Lung microvascular endothelial cell (primary cell): ENCODE results near the gene CGN. TPM values are rescaled to one million over a fixed set of nuclear protein-coding genes. Genes with fewer than 3 reads are reported as not detected.
A peak's percentile ranks its signal among the peaks of the same experiment; 100 is the strongest.

Source experiments
- DNase-seq, 2 donors: peaks; one replicate each; pipeline versions ENCODE4 v3.0.0 to v3.0.0-alpha.2; 2010; ENCODE audit warnings: low read depth in 2 of 2
- total RNA-seq: library from RNA; depleted of rRNA; stranded (reverse); fragments of >200 nt; gene quantifications from 2 replicates; pipeline ENCODE4 v1.2.1, GENCODE V29; 2014

CGN gene
- total RNA-seq, 1 donor from 2014 or later: 0.40 TPM

DNA sequence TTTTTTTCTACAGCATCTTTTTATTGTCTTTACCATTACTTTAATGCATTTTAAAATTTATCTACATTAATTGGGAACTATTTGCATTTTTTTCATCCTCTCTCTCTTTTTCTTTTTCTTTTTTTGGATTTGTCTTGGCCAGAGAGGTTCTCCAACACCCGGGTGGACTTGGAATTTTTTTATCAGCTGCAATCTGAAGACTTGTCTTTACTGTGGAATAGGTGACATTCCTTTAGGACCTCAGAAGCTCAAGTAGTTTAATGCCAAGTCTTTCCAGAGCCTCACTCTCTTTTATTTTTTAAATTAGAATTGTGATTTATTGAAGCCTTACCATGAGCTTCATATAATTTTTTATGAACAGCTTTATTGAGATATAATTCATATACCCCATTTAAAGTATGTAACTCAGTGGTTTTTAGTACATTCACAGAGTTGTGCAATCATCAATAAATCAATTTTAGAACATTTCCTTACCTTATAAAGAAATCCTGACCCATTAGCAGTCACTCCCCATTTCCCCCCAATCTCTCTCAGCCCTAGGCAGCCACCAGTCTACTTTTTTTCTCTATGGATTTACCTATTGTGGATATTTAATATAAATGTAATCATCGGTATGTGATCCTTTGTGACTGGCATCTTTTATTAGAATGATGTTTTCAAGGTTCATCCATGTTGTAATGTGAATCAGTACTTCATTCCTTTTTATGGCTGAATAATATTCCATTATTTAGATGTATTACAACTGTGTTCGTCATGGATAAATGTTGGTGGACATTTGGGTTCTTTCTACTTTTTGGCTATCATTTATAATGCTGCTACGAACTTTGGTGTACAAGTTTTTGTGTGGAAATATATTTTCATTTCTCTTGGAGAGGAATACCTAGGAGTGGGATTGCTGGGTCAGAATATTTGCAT lies 35.1 kb downstream of the CGN start:
- DNase-seq: no peak

DNA sequence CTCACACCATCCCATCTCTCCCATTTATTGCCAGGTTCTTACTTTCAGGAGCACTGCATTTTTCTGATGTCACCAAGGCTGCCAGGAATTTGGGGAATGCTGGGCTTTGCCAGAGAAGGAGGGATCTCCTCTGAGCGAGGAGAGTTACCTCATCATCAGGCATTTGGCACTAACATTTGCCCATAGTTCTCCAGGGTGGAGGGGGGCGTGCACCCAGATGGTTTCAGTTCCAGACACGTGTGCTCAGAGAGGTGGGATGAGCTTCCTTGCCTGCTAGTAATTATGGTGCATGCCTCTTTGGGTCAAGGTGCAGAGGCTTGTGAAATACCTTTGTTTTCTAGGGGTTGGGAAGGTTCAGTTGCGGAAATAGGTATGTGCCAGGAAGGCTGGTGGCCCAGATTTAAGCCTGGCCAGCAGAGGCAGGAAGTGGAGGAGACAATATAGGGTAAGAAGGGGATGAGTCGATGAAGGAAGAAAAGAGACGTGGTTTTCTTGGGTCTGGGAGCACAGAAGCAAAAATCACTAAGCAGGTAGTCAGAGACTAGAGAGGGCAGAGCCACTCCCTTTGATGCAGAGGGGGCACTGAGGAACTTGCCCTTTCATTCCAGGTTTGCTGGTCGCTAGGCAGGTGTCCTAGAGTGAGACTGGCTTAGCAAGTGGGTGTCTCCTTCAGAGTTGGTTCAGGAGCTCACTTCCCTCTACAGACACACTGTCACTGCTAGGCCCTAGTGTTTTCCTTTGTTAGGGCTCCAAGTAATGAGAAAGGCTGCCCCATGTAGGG lies 36.1 kb downstream of the CGN start:
- DNase-seq: peak; percentile 82 to 86

DNA sequence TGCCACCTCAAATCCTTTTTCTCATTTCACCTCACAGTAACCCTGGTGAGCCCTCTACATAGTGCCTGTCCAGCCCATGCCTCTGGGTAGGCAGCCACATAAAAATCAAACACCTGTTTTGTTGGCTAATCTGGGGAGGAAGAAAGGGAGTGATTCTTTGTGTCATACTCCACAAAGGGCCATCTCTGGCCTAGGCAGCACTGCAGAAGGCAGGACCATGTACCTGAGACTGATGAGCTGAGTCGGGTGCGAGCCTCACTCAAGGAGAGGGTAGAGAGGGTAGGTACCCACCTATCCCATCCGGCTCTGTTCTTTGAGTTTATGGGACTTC lies 36.7 kb downstream of the CGN start:
- DNase-seq: no peak

DNA sequence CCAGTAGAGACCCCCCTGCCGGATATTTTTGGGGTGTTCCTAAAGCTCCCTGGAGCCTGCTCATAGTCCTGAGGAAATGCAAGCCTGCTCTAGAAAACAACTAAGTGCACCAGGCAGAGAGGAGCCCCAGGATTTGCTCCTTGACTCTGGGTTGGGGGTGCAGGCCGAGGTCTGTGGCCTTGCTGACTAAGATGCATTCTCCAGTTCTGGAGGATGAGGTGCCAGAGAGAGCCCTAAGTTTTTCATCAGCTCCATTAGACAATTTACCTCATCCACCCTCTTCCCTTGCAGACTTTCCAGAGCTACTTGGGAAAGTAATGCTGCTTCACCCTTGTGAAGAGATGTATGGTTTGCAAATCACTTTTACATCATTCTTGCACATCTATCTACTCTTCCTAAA lies 38.0 kb downstream of the CGN start:
- no peak for DNase-seq

DNA sequence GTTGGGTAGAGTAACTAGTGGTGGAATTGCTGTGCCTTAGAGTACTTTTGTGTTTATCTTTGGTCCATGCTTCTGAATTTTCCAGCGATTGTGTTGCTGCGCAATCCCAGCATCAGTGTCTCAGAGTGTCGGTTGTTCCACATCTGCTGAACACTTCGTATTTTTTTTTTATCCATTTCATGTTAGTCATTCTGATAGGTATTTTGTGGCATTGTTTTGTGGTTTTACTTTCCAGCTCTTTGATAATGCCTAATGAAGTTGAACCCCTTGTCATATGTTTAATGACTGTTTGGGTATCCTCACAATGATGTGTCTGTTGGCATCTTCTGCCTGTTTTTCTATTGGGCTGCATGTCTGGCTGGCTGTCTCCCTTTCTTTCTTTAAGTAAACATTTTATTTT lies 42.5 kb downstream of the CGN start:
- DNase-seq: no peak

DNA sequence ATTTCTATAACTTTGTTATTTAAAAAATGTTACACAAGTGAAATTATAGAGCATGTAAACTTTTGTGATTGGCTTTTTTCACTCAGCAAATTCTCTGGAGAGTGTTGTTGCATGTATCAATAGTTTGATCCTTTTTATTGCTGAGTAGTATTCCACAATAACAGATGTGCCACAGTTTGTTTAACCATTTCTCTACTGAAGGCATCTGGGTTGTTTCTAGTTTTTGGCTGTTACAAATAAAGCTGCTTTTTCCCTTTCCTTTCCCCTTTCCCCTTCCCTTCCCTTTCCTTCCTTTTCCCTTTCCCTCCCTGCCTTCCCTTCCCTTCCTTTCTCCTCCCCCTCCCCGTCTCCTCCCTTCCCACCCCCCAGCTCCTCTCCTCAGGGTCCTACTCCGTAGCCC lies 44.9 kb downstream of the CGN start:
- no peak for DNase-seq

DNA sequence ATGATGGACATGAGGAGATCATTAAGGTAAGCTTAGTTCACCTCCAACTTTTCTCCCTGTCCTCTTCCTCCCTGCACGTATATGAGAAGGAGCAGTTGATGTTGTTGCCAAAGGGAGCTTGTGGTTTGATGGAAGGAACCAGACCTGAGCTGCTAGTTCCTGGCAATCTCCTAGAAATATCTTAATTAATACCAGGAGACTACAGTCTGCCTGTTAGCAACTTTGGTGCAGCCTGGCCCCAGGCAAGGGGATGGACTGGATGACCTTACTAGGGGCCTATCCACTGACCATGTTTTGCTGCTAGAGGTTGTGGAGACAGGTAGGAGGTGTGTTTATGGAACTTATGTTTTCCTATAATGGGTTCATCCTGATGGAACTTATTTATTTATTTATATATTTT lies 51.5 kb downstream of the CGN start:
- DNase-seq: no peak

DNA sequence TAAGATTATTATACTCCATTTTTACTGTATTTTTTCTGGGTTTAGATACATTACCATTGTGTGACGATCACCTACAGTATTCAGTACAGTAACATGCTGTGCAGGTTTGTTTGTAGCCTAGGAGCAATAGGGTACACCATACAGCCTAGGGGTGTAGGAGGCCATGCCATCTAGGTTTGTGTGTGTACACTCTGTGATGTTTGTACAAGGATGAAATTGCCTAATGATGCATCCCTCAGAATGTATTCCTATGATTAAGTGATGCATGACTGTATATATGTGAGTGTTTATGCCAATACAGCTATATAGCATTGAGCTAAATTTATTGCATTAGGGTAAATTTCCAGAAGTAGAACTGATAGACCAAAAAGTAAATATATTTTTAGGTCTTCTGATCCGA lies 52.2 kb downstream of the CGN start:
- DNase-seq: no peak

DNA sequence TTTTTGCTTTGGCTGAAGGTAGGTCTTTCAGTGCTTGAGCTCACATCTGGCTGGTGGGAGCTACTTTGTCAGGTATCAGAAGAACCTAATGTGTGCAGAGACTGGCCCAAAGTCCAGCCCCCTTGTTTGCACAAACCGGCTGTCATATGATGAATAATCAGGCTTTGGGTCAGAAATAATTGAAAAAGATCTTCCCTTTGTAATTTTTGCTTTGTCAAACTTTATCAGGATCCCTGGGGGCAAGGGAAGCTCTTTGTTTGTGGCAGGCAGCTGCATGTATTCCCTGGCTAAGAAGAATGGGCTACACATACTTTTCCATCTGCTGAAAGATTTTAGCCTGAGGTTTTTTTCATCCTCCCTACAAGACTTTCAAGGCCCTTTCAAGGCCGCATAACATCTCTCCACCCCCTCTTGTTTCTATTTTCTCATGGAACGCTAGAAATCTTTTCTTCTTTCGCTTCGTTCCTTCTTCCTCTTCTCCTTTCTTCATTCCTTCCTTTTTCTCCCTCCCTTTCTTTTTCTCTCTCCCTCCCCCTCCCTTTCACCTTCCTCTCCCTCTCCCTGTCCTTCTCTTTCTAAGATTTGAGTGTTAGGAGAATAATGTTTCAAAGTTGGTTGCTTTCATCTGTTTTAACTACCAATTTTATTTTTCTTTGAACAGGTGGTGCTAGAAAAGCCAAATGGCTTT lies 54.5 kb downstream of the CGN start:
- no peak for DNase-seq

DNA sequence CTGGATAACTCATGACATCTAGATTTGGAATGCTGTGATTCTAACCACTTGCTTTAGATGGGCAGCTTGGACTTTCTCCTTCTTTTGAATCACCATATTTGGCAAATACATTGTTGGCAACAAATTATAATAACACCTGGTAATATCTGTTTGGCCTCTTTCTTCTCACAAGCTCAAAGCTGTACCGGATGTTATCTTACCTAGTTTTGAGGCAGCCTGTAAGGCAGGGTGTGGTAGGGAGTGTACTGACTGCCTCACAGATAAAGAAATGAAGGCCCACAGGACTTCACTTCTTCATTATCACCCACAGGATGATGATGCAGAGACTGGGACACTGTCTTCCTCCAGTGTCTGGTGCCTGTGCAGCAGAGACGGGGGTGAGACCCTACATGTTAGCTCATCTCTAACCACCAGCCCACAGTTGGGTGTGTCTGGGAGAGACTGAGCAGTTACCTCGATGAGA lies 57.5 kb downstream of the CGN start:
- no peak for DNase-seq

DNA sequence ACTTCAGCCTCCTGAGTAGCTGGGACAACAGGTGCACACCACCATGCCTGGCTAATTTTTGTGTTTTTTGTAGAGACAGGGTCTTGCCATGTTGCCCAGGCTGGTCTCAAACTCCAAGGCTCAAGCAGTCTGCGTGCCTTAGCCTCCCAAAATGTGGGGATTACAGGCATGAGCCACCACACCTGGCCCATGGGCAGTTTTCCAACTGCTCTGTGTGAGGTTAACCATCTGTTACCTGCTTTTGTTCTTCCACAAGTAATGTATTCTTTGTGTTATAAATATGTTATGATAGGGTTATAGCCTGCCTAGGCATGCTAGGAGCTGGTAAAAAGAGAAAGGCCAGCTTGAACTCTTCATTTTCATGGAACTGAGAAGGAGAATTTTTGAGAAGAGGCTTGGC lies 59.6 kb downstream of the CGN start:
- DNase-seq: no peak

DNA sequence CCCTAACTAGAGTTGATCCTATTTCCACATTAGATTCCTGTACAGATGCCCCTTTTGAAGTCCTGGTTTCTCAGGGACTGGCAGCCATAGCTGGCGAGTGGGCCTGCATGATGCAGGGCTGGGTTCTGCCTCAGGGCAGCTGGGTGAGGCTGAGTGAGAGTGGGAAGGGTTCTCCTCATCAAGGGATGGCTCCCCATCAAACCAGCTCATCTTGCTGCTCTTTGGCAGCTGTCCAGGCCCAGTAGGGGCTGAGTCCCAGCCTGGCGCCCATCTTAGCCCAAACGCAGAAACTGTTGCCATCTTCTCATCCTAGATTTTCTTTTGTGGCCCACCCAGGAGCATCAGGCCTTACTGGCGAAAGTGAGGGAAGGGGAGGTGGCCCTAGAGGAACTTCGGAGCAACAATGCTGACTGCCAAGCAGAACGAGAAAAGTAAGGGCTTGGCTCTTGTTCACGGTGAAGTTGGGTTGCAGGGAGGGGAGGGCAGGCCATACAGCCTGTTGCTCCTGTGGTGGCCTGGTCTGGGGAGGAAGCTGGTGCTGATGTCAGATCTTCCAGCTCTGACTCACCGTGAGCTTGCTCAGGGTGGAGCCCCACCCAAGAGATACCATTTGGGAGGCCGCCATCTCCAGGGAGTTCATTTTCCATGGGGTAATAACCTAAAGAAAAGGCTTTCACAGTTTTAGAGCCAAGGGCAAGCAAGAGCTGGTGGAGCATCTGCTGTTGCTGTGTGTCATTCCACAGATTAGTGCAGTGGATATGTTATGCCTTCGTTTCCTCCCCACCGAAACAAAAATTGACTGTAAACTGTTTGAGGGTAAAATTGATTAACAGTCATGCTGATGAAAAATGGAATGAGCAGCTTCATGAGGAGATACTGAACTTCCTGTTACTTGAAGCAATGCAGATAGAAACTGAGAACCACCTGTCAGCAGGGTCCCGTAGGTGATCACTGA lies 63.7 kb downstream of the CGN start:
- peak in 1 of 2 donors; percentile 75 for DNase-seq

DNA sequence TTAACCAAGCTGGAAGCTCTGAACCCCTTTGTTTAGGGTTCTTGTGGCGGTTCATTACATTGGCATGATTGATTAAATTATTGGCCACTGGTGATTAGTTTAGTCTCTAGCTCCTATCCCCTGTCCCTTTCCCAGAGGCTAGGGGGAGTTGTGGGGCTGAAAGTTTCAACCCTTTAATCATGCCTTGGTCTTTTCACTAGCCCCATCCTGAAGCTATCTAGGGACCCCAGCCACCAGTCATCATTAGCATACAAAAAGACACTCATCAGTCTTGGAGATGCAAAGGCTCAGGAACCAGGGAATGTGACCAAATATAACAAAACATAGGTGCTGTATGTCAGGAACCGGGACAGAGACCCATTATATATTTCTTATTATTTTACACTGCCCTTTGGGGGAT lies 66.0 kb downstream of the CGN start:
- no peak for DNase-seq

DNA sequence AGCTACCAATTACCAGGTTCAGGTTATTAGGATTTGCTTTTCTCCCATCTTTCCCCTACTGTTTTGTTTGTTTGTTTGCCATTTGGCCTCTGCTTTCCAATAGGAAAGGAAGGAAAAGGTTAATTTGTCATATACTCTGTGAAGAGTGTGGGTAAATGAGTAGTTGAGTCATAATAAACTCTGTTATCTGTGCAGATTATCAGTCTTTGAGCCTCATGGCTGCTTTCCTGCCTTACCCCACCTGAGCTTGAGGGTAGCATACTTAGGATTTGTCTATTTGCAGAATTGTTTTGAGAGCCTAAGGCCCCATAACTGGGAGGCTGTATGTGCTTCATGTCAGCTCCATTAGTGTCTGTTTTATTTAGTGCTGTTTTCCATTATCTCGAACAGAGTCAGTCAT lies 67.8 kb downstream of the CGN start:
- no peak for DNase-seq

DNA sequence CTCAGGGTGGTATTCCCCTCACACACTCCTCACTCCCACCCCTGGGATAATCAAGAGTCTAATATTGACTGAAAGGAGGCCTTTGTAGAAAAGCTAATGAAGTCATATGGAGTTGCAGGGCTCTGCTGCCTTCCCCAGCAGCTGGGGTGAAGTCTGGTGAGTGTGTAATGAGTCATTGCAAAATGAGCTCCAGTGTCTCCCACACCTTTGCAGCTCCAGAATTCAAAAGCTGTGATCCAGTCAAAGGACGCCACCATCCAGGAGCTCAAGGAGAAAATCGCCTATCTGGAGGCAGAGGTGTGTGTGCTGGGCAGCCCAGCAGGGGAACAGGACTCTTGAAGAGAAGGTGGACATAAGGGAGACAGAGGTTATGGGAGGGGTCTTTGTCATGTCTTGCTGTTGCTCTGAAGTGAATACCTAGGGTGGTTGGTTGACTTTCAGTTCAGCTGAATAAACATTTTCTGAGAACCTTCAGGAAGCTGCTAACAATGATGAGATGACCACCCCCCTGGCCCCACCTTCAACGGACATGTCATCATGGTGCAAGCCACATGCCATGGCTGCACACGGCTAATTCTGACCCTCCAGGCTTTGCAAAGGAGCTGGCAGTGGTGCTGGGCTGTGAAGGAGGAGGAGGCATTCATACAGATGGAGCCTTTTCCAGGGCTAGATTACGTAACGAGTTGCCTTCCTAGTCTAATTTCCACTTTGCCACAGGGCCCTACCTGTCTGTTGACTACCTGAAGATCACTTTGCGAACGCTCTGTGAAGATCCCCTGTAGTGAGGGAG lies 68.4 kb downstream of the CGN start:
- DNase-seq: peak in 1 of 2 donors; percentile 20

DNA sequence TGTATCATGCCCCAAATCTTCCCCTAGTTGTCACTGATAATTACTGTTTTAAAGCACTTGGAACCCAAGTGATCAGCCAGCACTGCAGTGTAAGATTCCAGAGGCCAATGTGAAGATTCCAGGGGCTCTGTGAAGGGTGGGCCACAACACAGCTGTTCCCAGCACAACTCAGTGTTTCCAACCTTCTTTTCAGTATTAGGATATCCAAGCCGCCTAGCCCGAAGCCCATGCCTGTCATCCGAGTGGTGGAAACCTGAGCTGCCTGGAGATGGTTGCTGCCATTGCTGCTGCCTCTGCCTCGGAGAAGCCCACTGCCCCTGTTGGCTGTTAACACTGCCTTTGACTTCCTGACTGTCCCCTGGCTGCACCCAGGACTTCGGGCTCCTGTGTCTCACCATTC lies 70.3 kb downstream of the CGN start:
- DNase-seq: no peak

DNA sequence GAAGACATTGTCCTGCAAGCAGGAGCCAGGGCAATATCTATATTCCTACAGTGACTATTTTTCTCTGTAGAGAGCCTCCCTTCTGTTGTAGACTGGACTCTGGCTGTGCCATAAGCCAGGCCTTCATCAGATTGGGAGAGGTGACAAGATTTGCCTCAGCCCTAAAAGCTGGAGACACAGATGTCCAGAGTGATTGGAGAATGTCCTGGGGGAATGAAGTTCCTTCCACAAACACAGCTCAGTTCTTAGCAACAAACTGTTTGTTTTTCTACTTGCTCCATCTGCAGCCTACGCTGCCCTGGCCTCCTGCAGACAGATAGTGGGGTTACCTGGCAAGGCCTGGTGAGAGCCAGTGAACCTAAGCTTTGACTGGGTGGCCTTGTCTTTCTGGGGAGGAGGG lies 70.7 kb downstream of the CGN start:
- DNase-seq: no peak

DNA sequence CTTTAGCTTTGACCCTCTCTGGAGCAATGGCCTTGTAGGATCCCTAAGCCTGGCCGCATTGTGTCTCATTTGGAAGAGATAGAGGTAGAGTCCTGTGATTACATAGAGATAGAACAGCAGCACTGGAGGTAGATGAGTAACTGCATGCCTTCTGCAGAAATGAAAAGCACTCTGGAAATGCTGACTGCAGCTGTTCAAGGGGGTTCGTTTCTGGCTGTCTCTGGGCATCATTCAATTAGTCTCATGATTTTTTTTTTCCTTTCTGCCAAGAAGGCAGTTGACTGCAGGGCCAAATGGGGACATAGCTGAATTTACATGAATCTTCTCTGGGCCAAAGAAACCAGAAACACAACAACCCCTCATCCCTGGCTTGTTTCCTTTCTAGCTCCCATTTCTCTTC lies 72.6 kb downstream of the CGN start:
- DNase-seq: no peak

DNA sequence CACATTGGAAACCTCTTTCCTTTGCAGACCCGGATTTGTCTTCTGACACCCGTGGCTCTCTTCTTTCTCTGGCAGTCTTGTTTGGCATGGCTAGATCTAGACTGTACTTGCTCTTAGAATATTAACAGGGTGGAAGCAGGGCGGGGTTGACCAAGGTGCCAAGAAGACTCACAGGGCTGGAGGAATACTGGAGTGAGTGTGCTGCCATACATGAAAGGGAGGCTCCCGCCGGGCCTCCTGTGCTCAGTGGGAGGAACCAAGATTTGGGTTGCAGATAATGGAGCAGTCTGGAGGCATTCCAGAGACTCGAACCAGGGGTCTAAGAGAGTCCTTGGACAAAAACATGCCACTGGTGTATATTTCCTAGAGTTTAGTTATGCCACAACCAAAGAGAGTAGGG lies 73.1 kb downstream of the CGN start:
- no peak for DNase-seq

DNA sequence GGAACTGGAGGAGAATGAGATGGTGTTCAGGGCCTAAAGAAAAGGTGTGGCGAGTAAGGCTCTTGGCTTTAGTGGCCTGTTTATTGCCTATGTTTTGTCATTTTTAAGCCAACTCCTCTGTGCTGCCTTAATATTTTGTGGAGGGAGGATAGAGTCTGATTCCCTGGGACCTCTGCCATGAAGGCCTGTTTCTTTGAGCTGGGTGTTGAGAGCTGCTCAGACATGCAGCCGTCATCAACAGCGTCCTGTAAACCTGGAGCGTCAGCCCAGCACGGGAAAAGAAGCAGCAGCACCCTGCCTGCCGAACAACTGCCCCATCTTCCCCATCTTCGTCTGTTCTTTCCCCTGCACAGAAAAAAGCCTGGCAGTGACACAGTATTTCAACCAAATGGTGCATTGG lies 73.6 kb downstream of the CGN start:
- no peak for DNase-seq
